Pancreas (tissue), 10 donors: Measurements from ENCODE around the gene GAP43. TPM values are rescaled to one million over a fixed set of nuclear protein-coding genes. Genes with fewer than 3 reads are reported as not detected.

Experiments
- ATAC-seq, 4 donors: fragments of 200-7000 bp; cut with Tn5 transposase; one replicate each; pipeline versions ENCODE4 v1.8.0 to v1.9.1; 2020; ENCODE audit warnings: mild to moderate bottlenecking in 4 of 4, moderate library complexity in 4 of 4
- DNase-seq, 6 donors: peaks; one replicate each; pipeline ENCODE4 v3.0.0-alpha.2; 2020
- FAIRE-seq: peaks from 2 replicates; lab custom pipeline; 2012; peaks lifted over from hg19 to GRCh38; lab: Jason Lieb, UNC
- H3K27ac ChIP-seq, 4 donors: fragments of 200-600 bp; sonication (generic); 1 replicate in 3 of 4; 2 replicates in 1 of 4; pipeline versions ENCODE4 v1.5.0 to v1.8.0; 2020
- H3K27me3 ChIP-seq, 4 donors: fragments of 200-600 bp; one replicate each; pipeline ENCODE4 v1.8.0; 2021
- H3K36me3 ChIP-seq, 3 donors: fragments of 200-600 bp; sonication (generic) in 1 of 3; one replicate each; pipeline versions ENCODE4 v1.5.0 to v1.8.0; 2020 to 2021
- H3K4me1 ChIP-seq, 3 donors: fragments of 200-600 bp; one replicate each; pipeline ENCODE4 v1.8.0; 2021
- H3K4me3 ChIP-seq, 4 donors: fragments of 200-600 bp; sonication (generic) in 2 of 4; one replicate each; pipeline versions ENCODE4 v1.5.0 to v1.8.0; 2020 to 2021
- H3K9me3 ChIP-seq, 4 donors: fragments of 200-600 bp; one replicate each; pipeline ENCODE4 v1.8.0; 2021
- CTCF ChIP-seq, 4 donors: fragments of 200-600 bp; sonication (generic) in 3 of 4; IDR thresholded peaks; one replicate each; pipeline versions ENCODE4 v1.5.0 to v1.8.0; 2021; ENCODE audit warnings: antibody characterized with exemption in 4 of 4
- WGBS, 2 donors: extraction: QIAGEN DNeasy Blood & Tissue Kit; methylation state at CpG; one replicate each; pipeline ENCODE4 v1.1.7; 2013; 5-methylcytosine and 5-hydroxymethylcytosine counted together
- intact Hi-C, 3 donors: fragments of 100-400 bp; cut with DNase I; formaldehyde crosslinking; loops; one replicate each; pipeline versions ENCODE4 v1.11.1 to v1.14.2; 2022
- polyA plus RNA-seq, 2 donors: library from polyadenylated mRNA; stranded (reverse); fragments of 200-250 nt; gene quantifications; one replicate each; pipeline ENCODE4 v1.2.3, GENCODE V29; 2013
- total RNA-seq, 6 donors: library from RNA; stranded (reverse); fragmentation: NEBNext Ultra II Directional in 4 of 6; extraction: Animal tissue kit (Norgen Biotek cat#: 25700) in 4 of 6; gene quantifications; one replicate each; pipeline versions ENCODE4 v1.2.1 to v1.2.4, GENCODE V29; 2021 to 2023
- donor health status: healthy with polysubstance abuse.
- donor health status: DM: no; HTN: no; CAD: no; lungs with moderate emphysema.
- donor health status: DM: no; HTN: no; CAD: no.
- donor health status: control.
- donor health status: control.
- donor health status: Bipolar disorder and iron deficiency.
- donor health status: DM: yes; HTN: yes; CAD: no.
- donor health status: DM: no; HTN: no; CAD: no.
- donor health status: DM: no; HTN: no; CAD: no.
- donor health status: DM: yes; HTN: yes; CAD: no.

GAP43 gene
- total and polyA plus RNA-seq, 8 donors, result 0.09 to 2.2 (median 0.21) TPM

GRCh38 chr3:115683773-115684172, 60.5 kb downstream of the GAP43 start:
- FAIRE-seq (no peak), DNase-seq (no peak), ATAC-seq (no peak)
- no peak overlapping the region for H3K4me3 ChIP-seq
- no peak for TF ChIP-seq CTCF (IDR thresholded peaks at IDR 0.05)
- intact Hi-C loops, result no loop called here
- H3K27ac ChIP-seq, result no peak overlapping the region
- WGBS, 2 donors, result 76 to 82% methylated on average over 3 of the region's 3 CpGs
- no peaks in the 10 kb centered on the region for H3K27me3 ChIP-seq
- H3K36me3 ChIP-seq, result no peaks in the 10 kb centered on the region
- H3K4me1 ChIP-seq, result no peaks in the 10 kb centered on the region
- no peaks in the 10 kb centered on the region for H3K9me3 ChIP-seq

GRCh38 chr3:115685097-115685496, 61.8 kb downstream of the GAP43 start:
- Histone ChIP-seq H3K36me3 (no peaks in the 10 kb centered on the region), H3K4me3 (no peak overlapping the region), H3K27ac (no peak overlapping the region), H3K27me3 (no peaks in the 10 kb centered on the region), H3K4me1 (no peaks in the 10 kb centered on the region), H3K9me3 (no peaks in the 10 kb centered on the region)
- DNase-seq (no peak), FAIRE-seq (no peak), ATAC-seq (no peak)
- no peak for TF ChIP-seq CTCF (IDR thresholded peaks at IDR 0.05)
- intact Hi-C loops, result no loop called here

GRCh38 chr3:115687721-115688120, 64.4 kb downstream of the GAP43 start:
- ATAC-seq, result no peak
- TF ChIP-seq CTCF (IDR thresholded peaks at IDR 0.05), result no peak
- WGBS, 2 donors, result 89 to 90% methylated on average over 6 of the region's 6 CpGs
- no peaks in the 10 kb centered on the region for H3K27me3 ChIP-seq
- no peak for FAIRE-seq
- H3K4me3 ChIP-seq, result no peak overlapping the region
- no peak overlapping the region for H3K27ac ChIP-seq
- no peaks in the 10 kb centered on the region for H3K9me3 ChIP-seq
- H3K4me1 ChIP-seq, result no peaks in the 10 kb centered on the region
- intact Hi-C loops, result no loop called here
- H3K36me3 ChIP-seq, result no peaks in the 10 kb centered on the region
- DNase-seq, result no peak

GRCh38 chr3:115688418-115688817, 65.1 kb downstream of the GAP43 start:
- H3K4me3 ChIP-seq, result no peak overlapping the region
- 89 to 91% methylated on average over 7 of the region's 7 CpGs for WGBS, 2 donors
- no peak overlapping the region for H3K27ac ChIP-seq
- DNase-seq (no peak), FAIRE-seq (no peak), ATAC-seq (no peak)
- intact Hi-C loops, result no loop called here
- no peaks in the 10 kb centered on the region for H3K36me3 ChIP-seq
- no peaks in the 10 kb centered on the region for H3K9me3 ChIP-seq
- no peaks in the 10 kb centered on the region for H3K27me3 ChIP-seq
- H3K4me1 ChIP-seq, result no peaks in the 10 kb centered on the region
- no peak for TF ChIP-seq CTCF (IDR thresholded peaks at IDR 0.05)

DNA sequence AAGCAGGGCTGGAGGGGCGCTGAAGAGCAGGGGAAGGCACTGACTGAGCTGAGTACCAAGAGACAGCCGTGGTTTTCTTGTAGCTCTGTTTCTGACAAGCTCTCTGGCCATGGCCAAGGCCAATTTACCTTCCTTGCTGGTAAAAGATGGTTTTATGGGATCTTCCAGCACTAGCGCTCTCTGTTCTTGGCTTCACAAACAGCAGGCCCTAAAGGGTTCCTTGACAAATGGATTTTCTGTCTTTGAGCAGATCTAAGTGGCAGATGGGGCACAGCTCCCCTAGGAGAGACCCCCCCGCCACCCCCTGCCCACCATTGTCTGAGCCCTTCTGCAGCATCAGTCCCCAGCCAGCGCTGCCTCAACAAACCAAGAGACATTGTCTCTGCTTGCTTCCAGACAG, 66.6 kb downstream of the GAP43 start:
- H3K4me1 ChIP-seq, result no peaks in the 10 kb centered on the region
- H3K4me3 ChIP-seq, result no peak overlapping the region
- no peaks in the 10 kb centered on the region for H3K36me3 ChIP-seq
- H3K27ac ChIP-seq, result no peak overlapping the region
- DNase-seq (no peak), FAIRE-seq (no peak), ATAC-seq (no peak)
- intact Hi-C loops, result loop anchor here in 1 of 3 donors (10.0 kb wide), 1 partner anchor 475 kb away; no protein-coding TSS in a partner anchor
- no peaks in the 10 kb centered on the region for H3K27me3 ChIP-seq
- H3K9me3 ChIP-seq, result no peaks in the 10 kb centered on the region
- TF ChIP-seq CTCF (IDR thresholded peaks at IDR 0.05), result no peak
- WGBS, 2 donors, result 86 to 90% methylated on average over 5 of the region's 5 CpGs
